GM12878 (cell line): ENCODE measurements around the gene SSMEM1. TPM values are rescaled to one million over a fixed set of nuclear protein-coding genes. Genes with fewer than 3 reads are reported as not detected.
"Not testable (repeated sequence)": the region's sequence is repeated elsewhere in the genome, so short reads cannot be mapped to it uniquely, and the experiment has no call there.

Experiments
- ATAC-seq: fragments of 200-7000 bp; cut with Tn5 transposase; 3 replicates; pipeline ENCODE4 v1.9.1; 2020; ENCODE audit warnings: mild to moderate bottlenecking, moderate library complexity
- BruUV-seq: library from RNA; stranded (reverse); fragments of 400-500 nt; replicated peaks from 2 replicates; lab custom pipeline; 2021; lab: Mats Ljungman, UMichigan
- CTCF ChIA-PET: fragments of 300-600 bp; sonication (Branson Sonifier 250); formaldehyde crosslinking; extraction: SDS; loops from one replicate; lab custom pipeline; 2021; ENCODE audit warnings: inconsistent platforms; lab: Yijun Ruan, JAX
- POLR2A ChIA-PET: fragments of 350-600 bp; formaldehyde crosslinking; extraction: SDS; loops from one replicate; lab custom pipeline; 2021; ENCODE audit warnings: inconsistent platforms; lab: Charles Lee
- RAD21 ChIA-PET: fragments of 300-600 bp; sonication (Branson Sonifier 250); formaldehyde crosslinking; loops from one replicate; lab custom pipeline; 2023; ENCODE audit warnings: antibody characterized with exemption; ENCODE audit not compliant: unreplicated experiment; lab: Charles Lee
- SMC1A ChIA-PET: fragments of 300-600 bp; sonication (Branson Sonifier 250); formaldehyde crosslinking; loops from one replicate; lab custom pipeline; 2023; ENCODE audit not compliant: unreplicated experiment, uncharacterized antibody; lab: Charles Lee
- DNase-seq: peaks from one replicate; pipeline ENCODE4 v3.0.0-alpha.2; 2011; ENCODE audit warnings: low read depth, low spot score
- FAIRE-seq: peaks from 3 replicates; lab custom pipeline; 2011; peaks lifted over from hg19 to GRCh38; lab: Jason Lieb, UNC
- H2AFZ ChIP-seq: 2 replicates; pipeline ENCODE4 v1.6.0; 2011; ENCODE audit warnings: low read depth, low read length, control low read depth; ENCODE audit not compliant: control insufficient read depth
- H3K27ac ChIP-seq: 2 replicates; pipeline ENCODE4 v1.5.1; 2011; ENCODE audit warnings: control low read depth; ENCODE audit not compliant: control insufficient read depth, insufficient read depth
- H3K27me3 ChIP-seq, 2 experiments: replicated peaks in 1 of 2; 2 replicates each; pipeline versions ENCODE4 v1.6.0 to v1.6.1; 2011; ENCODE audit warnings: low read length in 1 of 2; ENCODE audit not compliant: control insufficient read depth in 2 of 2, insufficient read depth in 2 of 2
- H3K36me3 ChIP-seq, 2 experiments: 2 replicates each; pipeline ENCODE4 v1.5.1; 2011; ENCODE audit warnings: low read length in 1 of 2; ENCODE audit not compliant: control insufficient read depth in 2 of 2, insufficient read depth in 2 of 2
- H3K4me1 ChIP-seq: 2 replicates; pipeline ENCODE4 v1.6.1; 2011; ENCODE audit warnings: mild to moderate bottlenecking, low read length, moderate library complexity, mixed read lengths; ENCODE audit not compliant: control insufficient read depth, insufficient read depth
- H3K4me2 ChIP-seq: 2 replicates; pipeline ENCODE4 v1.6.0; 2011; ENCODE audit warnings: control low read depth; ENCODE audit not compliant: control insufficient read depth, insufficient read depth
- H3K4me3 ChIP-seq: fragments of 200-600 bp; sonication (generic); 2 replicates; pipeline ENCODE4 v1.5.1; 2016
- H3K79me2 ChIP-seq: 2 replicates; pipeline ENCODE4 v1.6.0; 2011; ENCODE audit warnings: low read length; ENCODE audit not compliant: control insufficient read depth, insufficient read depth
- H3K9ac ChIP-seq: 2 replicates; pipeline ENCODE4 v1.8.0; 2011; ENCODE audit warnings: low read length, control low read depth, mixed read lengths; ENCODE audit not compliant: control insufficient read depth, insufficient read depth
- H3K9me3 ChIP-seq: replicated peaks from 3 replicates; pipeline ENCODE4 v1.5.1; 2011; ENCODE audit warnings: mild to moderate bottlenecking, low read length; ENCODE audit not compliant: control insufficient read depth, insufficient read depth
- H4K20me1 ChIP-seq: 2 replicates; pipeline ENCODE4 v1.6.0; 2011; ENCODE audit not compliant: control insufficient read depth, insufficient read depth
- KAT2A ChIP-seq: conservative IDR thresholded peaks from 2 replicates; pipeline ENCODE4 v1.6.1; 2011; ENCODE audit warnings: low read depth, low read length; ENCODE audit not compliant: control insufficient read depth
- NKRF ChIP-seq: fragments of 450-650 bp; conservative IDR thresholded peaks from 2 replicates; pipeline ENCODE4 v1.6.1; 2017; ENCODE audit warnings: mild to moderate bottlenecking, moderate library complexity
- NR2C2 ChIP-seq: IDR thresholded peaks from 2 replicates; pipeline ENCODE4 v1.6.1; 2011; ENCODE audit warnings: borderline replicate concordance, low read depth; ENCODE audit not compliant: control insufficient read depth, insufficient read length
- SKIL ChIP-seq: fragments of 450-650 bp; IDR thresholded peaks from 2 replicates; pipeline ENCODE4 v1.6.1; 2017; ENCODE audit warnings: mild to moderate bottlenecking, low read depth, inconsistent platforms; ENCODE audit not compliant: poor library complexity, severe bottlenecking
- USF1 ChIP-seq: IDR thresholded peaks from 2 replicates; pipeline ENCODE4 v1.6.1; 2011; ENCODE audit warnings: borderline replicate concordance, low read depth, mild to moderate bottlenecking, moderate library complexity, mixed read lengths, low read length; ENCODE audit not compliant: insufficient read depth; ENCODE audit errors: extremely low read length
- WGBS: methylation state at CpG from one replicate; pipeline ENCODE4 v1.1.6; 2016; ENCODE audit warnings: low lambda C conversion rate; ENCODE audit not compliant: insufficient replicate concordance, insufficient coverage; ENCODE audit errors: missing lambda C conversion rate; 5-methylcytosine and 5-hydroxymethylcytosine counted together
- in situ Hi-C: fragments of 300-500 bp; cut with MboI; formaldehyde crosslinking; loops from 9 replicates; pipeline ENCODE4 v1.14.3; 2018; ENCODE audit warnings: mixed read lengths
- intact Hi-C: fragments of 100-400 bp; cut with micrococcal nuclease; formaldehyde crosslinking; loops from one replicate; pipeline ENCODE4 v1.14.2; 2022; ENCODE audit not compliant: unreplicated experiment
- polyA plus RNA-seq, 11 experiments: library from polyadenylated mRNA; depleted of rRNA in 4 of 11; unstranded in 6 of 11; stranded (reverse) in 5 of 11; fragments of >200 nt; fragmentation: Nextera tagmentation in 4 of 11; fragmentation: Illumina TruSeq in 1 of 11; extraction: Ambion mirVana in 4 of 11; extraction: Trizol in 1 of 11; gene quantifications; 1 replicate in 1 of 11; 2 replicates in 10 of 11; pipeline versions ENCODE4 v1.2.1 to v1.2.3, GENCODE V29; 2011 to 2016; ENCODE audit warnings: inconsistent platforms in 2 of 11, missing spikeins in 2 of 11, low read depth in 1 of 11
- total RNA-seq, 4 experiments: library from RNA; depleted of rRNA in 3 of 4; stranded (reverse); fragments of >200 nt in 3 of 4; fragmentation: Illumina TruSeq in 1 of 4; extraction: Trizol in 1 of 4; gene quantifications; 2 replicates each; pipeline versions ENCODE4 v1.2.1 to v1.2.3, GENCODE V29; 2013 to 2021

SSMEM1 gene
- total and polyA plus RNA-seq, 10 of the 15 experiments (the other 5 are each of a cell fraction or from before 2014, with no cell fraction given): not detected

- TF ChIP-seq NKRF: no peak
- no peak for TF ChIP-seq USF1
- TF ChIP-seq NR2C2: no peak
- TF ChIP-seq SKIL: no peak
- TF ChIP-seq KAT2A: no peak
- TF ChIP-seq, all 136 proteins: peak for 0
Observed at GRCh38 chr7:130234078-130234477, 26.4 kb downstream of the SSMEM1 start (continued).

- DNase-seq, ATAC-seq, H3K27ac ChIP-seq, H3K79me2 ChIP-seq, H3K4me3 ChIP-seq, H3K4me1 ChIP-seq, intact Hi-C loops, RAD21 ChIA-PET, H3K27me3 ChIP-seq, H4K20me1 ChIP-seq, H3K4me2 ChIP-seq, in situ Hi-C loops, BruUV-seq, H2AFZ ChIP-seq, H3K9me3 ChIP-seq, FAIRE-seq, H3K9ac ChIP-seq, H3K36me3 ChIP-seq: not testable (repeated sequence)
- POLR2A ChIA-PET: interaction anchor here (1.4 kb wide), 1 partner anchor 31 kb away, joined by 4 read pairs; the partner anchor contains the start of gene TMEM209
- SMC1A ChIA-PET: interaction anchor here (1.1 kb wide), 1 partner anchor 8 kb away, joined by 4 read pairs; no protein-coding TSS in a partner anchor
- CTCF ChIA-PET: interaction anchor here (0.8 kb wide), 1 partner anchor 25 kb away, joined by 3 read pairs; no protein-coding TSS in a partner anchor
- WGBS: 16% methylated on average over 3 of the region's 4 CpGs
Observed at GRCh38 chr7:130236361-130236760, 28.7 kb downstream of the SSMEM1 start.
